ENCODE data around the gene LSM11. TPM values are rescaled to one million over a fixed set of nuclear protein-coding genes. Genes with fewer than 3 reads are reported as not detected.

Gene LSM11
- total RNA-seq, 1 donor from 2014 or later = 10.6 TPM

GRCh38 chr5:157709346-157709745 is 34.2 kb upstream of the LSM11 start:
- DNase-seq (ENCODE audit: low spot score) = no peak
- Mint-ChIP-seq H3K27ac (ENCODE audit: unreplicated experiment) (peak overlapping the region; percentile 6), H3K36me3 (ENCODE audit: low read depth) (no peaks in the 10 kb centered on the region), H3K4me1 (ENCODE audit: low read depth) (peaks cover 40% of the 10 kb centered on the region), H3K9me3 (ENCODE audit: low read depth) (no peaks in the 10 kb centered on the region), H3K27me3 (ENCODE audit: low read depth) (no peaks in the 10 kb centered on the region), H3K4me3 (ENCODE audit: unreplicated experiment) (no peak overlapping the region)
- no peak for TF ChIP-seq CTCF (IDR thresholded peaks at IDR 0.05)

GRCh38 chr5:157710431-157710830 is 33.1 kb upstream of the LSM11 start:
- peak overlapping the region; percentile 57 for H3K27ac Mint-ChIP-seq (ENCODE audit: unreplicated experiment)
- H3K36me3 Mint-ChIP-seq (ENCODE audit: low read depth) = no peaks in the 10 kb centered on the region
- no peak for DNase-seq (ENCODE audit: low spot score)

GRCh38 chr5:157710882-157711281 is 32.6 kb upstream of the LSM11 start:
- Mint-ChIP-seq H3K4me3 (ENCODE audit: unreplicated experiment) (no peak overlapping the region), H3K27me3 (ENCODE audit: low read depth) (no peaks in the 10 kb centered on the region), H3K9me3 (ENCODE audit: low read depth) (no peaks in the 10 kb centered on the region), H3K27ac (ENCODE audit: unreplicated experiment) (peak overlapping the region; percentile 57), H3K36me3 (ENCODE audit: low read depth) (no peaks in the 10 kb centered on the region), H3K4me1 (ENCODE audit: low read depth) (peaks cover 45% of the 10 kb centered on the region)
- DNase-seq (ENCODE audit: low spot score) = no peak
- TF ChIP-seq CTCF (IDR thresholded peaks at IDR 0.05) = no peak

More at GRCh38 chr5:157710431-157710830, 33.1 kb upstream of the LSM11 start:
- no peak overlapping the region for H3K4me3 Mint-ChIP-seq (ENCODE audit: unreplicated experiment)
- no peak for TF ChIP-seq CTCF (IDR thresholded peaks at IDR 0.05)
- no peaks in the 10 kb centered on the region for H3K27me3 Mint-ChIP-seq (ENCODE audit: low read depth)
- H3K4me1 Mint-ChIP-seq (ENCODE audit: low read depth) = peaks cover 45% of the 10 kb centered on the region
- no peaks in the 10 kb centered on the region for H3K9me3 Mint-ChIP-seq (ENCODE audit: low read depth)

GRCh38 chr5:157713830-157714595 is 29.5 kb upstream of the LSM11 start:
- H3K9me3 Mint-ChIP-seq (ENCODE audit: low read depth) = no peaks in the 10 kb centered on the region

GRCh38 chr5:157714596-157714864 is 29.0 kb upstream of the LSM11 start:
- no peaks in the 10 kb centered on the region for H3K36me3 Mint-ChIP-seq (ENCODE audit: low read depth)
- no peaks in the 10 kb centered on the region for H3K9me3 Mint-ChIP-seq (ENCODE audit: low read depth)
- no peak for TF ChIP-seq CTCF (IDR thresholded peaks at IDR 0.05)
- peaks cover 45% of the 10 kb centered on the region for H3K4me1 Mint-ChIP-seq (ENCODE audit: low read depth)
- no peaks in the 10 kb centered on the region for H3K27me3 Mint-ChIP-seq (ENCODE audit: low read depth)
- no peak overlapping the region for H3K27ac Mint-ChIP-seq (ENCODE audit: unreplicated experiment)
- no peak for DNase-seq (ENCODE audit: low spot score)
- no peak overlapping the region for H3K4me3 Mint-ChIP-seq (ENCODE audit: unreplicated experiment)

More at GRCh38 chr5:157713830-157714595, 29.5 kb upstream of the LSM11 start:
- H3K4me3 Mint-ChIP-seq (ENCODE audit: unreplicated experiment) = no peak overlapping the region
- no peak for TF ChIP-seq CTCF (IDR thresholded peaks at IDR 0.05)
- no peak overlapping the region for H3K27ac Mint-ChIP-seq (ENCODE audit: unreplicated experiment)
- no peaks in the 10 kb centered on the region for H3K27me3 Mint-ChIP-seq (ENCODE audit: low read depth)
- H3K4me1 Mint-ChIP-seq (ENCODE audit: low read depth) = peaks cover 50% of the 10 kb centered on the region
- no peak for DNase-seq (ENCODE audit: low spot score)
- H3K36me3 Mint-ChIP-seq (ENCODE audit: low read depth) = no peaks in the 10 kb centered on the region
